SK-N-MC (cell line): ENCODE data around the gene FAM78A.

Source experiments
- EZH2 ChIP-seq: fragments of 200-600 bp; sonication (generic); IDR thresholded peaks from one replicate; pipeline ENCODE4 v1.6.1; 2017; ENCODE audit warnings: antibody characterized with exemption
- POLR2AphosphoS5 ChIP-seq: IDR thresholded peaks from 2 replicates; pipeline ENCODE4 v1.6.1; 2012; ENCODE audit warnings: mild to moderate bottlenecking, low read depth, low read length, borderline replicate concordance

DNA sequence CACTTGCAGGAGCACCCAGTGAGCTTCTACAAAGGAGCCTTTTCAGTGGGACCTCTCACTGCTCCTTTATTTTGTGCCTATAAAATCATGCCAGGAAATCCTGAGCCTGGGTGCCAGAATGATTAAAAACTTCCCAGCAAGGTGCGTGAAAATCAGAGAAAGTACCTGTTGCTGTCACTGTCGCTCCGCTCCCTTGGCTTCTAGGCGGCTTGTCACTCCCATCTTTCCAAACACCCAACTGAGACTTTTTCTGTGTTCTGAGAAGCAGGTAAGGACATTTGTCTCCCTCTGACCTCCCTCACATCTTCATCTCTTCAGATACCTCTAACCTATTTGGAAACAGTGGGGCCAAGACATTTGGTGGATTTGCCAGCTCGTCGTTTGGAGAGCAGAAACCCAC lies 53.9 kb downstream of the FAM78A start:
- TF ChIP-seq POLR2AphosphoS5 (no peak), EZH2 (no peak)
